Peyer's patch (tissue), 4 donors: ENCODE measurements around the gene CTBP1. TPM values are rescaled to one million over a fixed set of nuclear protein-coding genes. Genes with fewer than 3 reads are reported as not detected.

ENCODE experiments used
- DNase-seq, 3 donors: peaks; one replicate each; pipeline ENCODE4 v3.0.0-alpha.2; 2017 to 2019
- H3K27ac ChIP-seq, 4 donors: fragments of 200-600 bp; sonication (generic); one replicate each; pipeline ENCODE4 v1.5.1; 2016 to 2019
- H3K27me3 ChIP-seq, 2 donors: fragments of 200-600 bp; sonication (generic); one replicate each; pipeline ENCODE4 v1.5.1; 2019
- H3K36me3 ChIP-seq, 3 donors: fragments of 200-600 bp; sonication (generic); one replicate each; pipeline ENCODE4 v1.5.1; 2016 to 2019
- H3K4me1 ChIP-seq, 4 donors: fragments of 200-600 bp; sonication (generic); one replicate each; pipeline ENCODE4 v1.5.1; 2016 to 2019
- H3K4me3 ChIP-seq, 4 donors: fragments of 200-600 bp; sonication (generic); 1 replicate in 3 of 4; 2 replicates in 1 of 4; pipeline ENCODE4 v1.5.1; 2016 to 2019; ENCODE audit warnings: mild to moderate bottlenecking in 1 of 4
- H3K9me3 ChIP-seq, 4 donors: fragments of 200-600 bp; sonication (generic); one replicate each; pipeline ENCODE4 v1.5.1; 2016 to 2019; ENCODE audit warnings: mild to moderate bottlenecking in 1 of 4
- CTCF ChIP-seq, 6 experiments: fragments of 450-650 bp in 4 of 6; fragments of 200-600 bp in 2 of 6; sonication (generic) in 1 of 6; IDR thresholded peaks; one replicate each; pipeline ENCODE4 v1.5.1; 2017 to 2019; ENCODE audit warnings: antibody characterized with exemption in 6 of 6, mild to moderate bottlenecking in 3 of 6, moderate library complexity in 1 of 6
- POLR2A ChIP-seq, 2 donors: fragments of 450-650 bp; IDR thresholded peaks; one replicate each; pipeline ENCODE4 v1.5.1; 2017; ENCODE audit warnings: antibody characterized with exemption in 2 of 2, mild to moderate bottlenecking in 2 of 2, moderate library complexity in 2 of 2
- total RNA-seq, 4 donors: library from RNA; depleted of rRNA; stranded (reverse); fragments of >200 nt; gene quantifications; one replicate each; pipeline ENCODE4 v1.1.0, GENCODE V29; 2016

Gene CTBP1
- total RNA-seq, 4 donors from 2014 or later, result 245 to 371 (median 288) TPM

- Histone ChIP-seq H3K36me3 (peaks cover 0 to 81% (median 0%) of the 10 kb centered on the region in 3 donors), H3K4me3 (peak overlapping the region in 2 of 4 donors; percentile 1 to 32), H3K9me3 (no peaks in the 10 kb centered on the region), H3K27ac (peak overlapping the region; percentile 40 to 70 (median 63)), H3K4me1 (peaks cover 6 to 38% (median 28%) of the 10 kb centered on the region in 4 donors), H3K27me3 (no peaks in the 10 kb centered on the region)
- no peak for DNase-seq
- TF ChIP-seq CTCF (IDR thresholded peaks at IDR 0.05) (no peak), POLR2A (IDR thresholded peaks at IDR 0.05) (no peak)
Observed at GRCh38 chr4:1217366-1217765, 31.6 kb downstream of the CTBP1 start.

GRCh38 chr4:1216869-1217294, 32.0 kb downstream of the CTBP1 start:
- TF ChIP-seq CTCF (IDR thresholded peaks at IDR 0.05) (peak; percentile 8 to 39 (median 26)), POLR2A (IDR thresholded peaks at IDR 0.05) (no peak)
- peaks cover 6 to 38% (median 30%) of the 10 kb centered on the region in 4 donors for H3K4me1 ChIP-seq
- no peaks in the 10 kb centered on the region for H3K9me3 ChIP-seq
- H3K36me3 ChIP-seq, result peaks cover 0 to 81% (median 0%) of the 10 kb centered on the region in 3 donors
- DNase-seq, result peak in 2 of 3 donors; percentile 79 to 87
- no peaks in the 10 kb centered on the region for H3K27me3 ChIP-seq
- peak overlapping the region in 2 of 4 donors; percentile 1 to 32 for H3K4me3 ChIP-seq
- peak overlapping the region; percentile 40 to 70 (median 63) for H3K27ac ChIP-seq

GRCh38 chr4:1216076-1216614, 32.8 kb downstream of the CTBP1 start:
- Histone ChIP-seq H3K27me3 (no peaks in the 10 kb centered on the region), H3K27ac (peak overlapping the region; percentile 40 to 70 (median 63)), H3K4me3 (peak overlapping the region in 1 of 4 donors; percentile 32), H3K9me3 (no peaks in the 10 kb centered on the region), H3K4me1 (peaks cover 6 to 38% (median 32%) of the 10 kb centered on the region in 4 donors), H3K36me3 (peaks cover 0 to 74% (median 0%) of the 10 kb centered on the region in 3 donors)
- TF ChIP-seq POLR2A (IDR thresholded peaks at IDR 0.05) (no peak), CTCF (IDR thresholded peaks at IDR 0.05) (no peak)
- DNase-seq, result no peak

- Histone ChIP-seq H3K27me3 (no peaks in the 10 kb centered on the region), H3K27ac (peak overlapping the region; percentile 40 to 70 (median 63)), H3K9me3 (no peaks in the 10 kb centered on the region), H3K36me3 (peaks cover 0 to 67% (median 0%) of the 10 kb centered on the region in 3 donors), H3K4me3 (no peak overlapping the region), H3K4me1 (peaks cover 6 to 43% (median 33%) of the 10 kb centered on the region in 4 donors)
- TF ChIP-seq POLR2A (IDR thresholded peaks at IDR 0.05) (no peak), CTCF (IDR thresholded peaks at IDR 0.05) (no peak)
- peak in 2 of 3 donors; percentile 62 to 85 for DNase-seq
Observed at GRCh38 chr4:1215141-1216075, 33.5 kb downstream of the CTBP1 start.

- Histone ChIP-seq H3K9me3 (no peaks in the 10 kb centered on the region), H3K4me3 (no peak overlapping the region), H3K27ac (peak overlapping the region in 2 of 4 donors; percentile 43 to 70), H3K27me3 (no peaks in the 10 kb centered on the region), H3K4me1 (peaks cover 6 to 51% (median 31%) of the 10 kb centered on the region in 4 donors), H3K36me3 (peaks cover 0 to 67% (median 0%) of the 10 kb centered on the region in 3 donors)
- no peak for TF ChIP-seq CTCF (IDR thresholded peaks at IDR 0.05)
- TF ChIP-seq POLR2A (IDR thresholded peaks at IDR 0.05), result no peak
- no peak for DNase-seq
Observed at GRCh38 chr4:1214101-1215095, 34.5 kb downstream of the CTBP1 start.
